ENCODE results near the gene PDE6G.

The PDE6G gene

GRCh38 chr17:81667754-81668153 lies 11.4 kb upstream of the PDE6G start:
- DNase-seq (ENCODE audit: insufficient read length, low spot score), result no peak
- TF ChIP-seq CTCF (IDR thresholded peaks at IDR 0.05; ENCODE audit: insufficient read depth, missing control alignments), result peak; percentile 81
- no peak for FAIRE-seq

GRCh38 chr17:81666342-81667191 lies 10.2 kb upstream of the PDE6G start, which contains the start of the genes CCDC137 and OXLD1:
Gene CCDC137 (plus strand): TSS chr17:81666737. CDS start chr17:81666767, 30 bp downstream.
Gene OXLD1 (minus strand): TSS chr17:81666605. CDS start chr17:81666577, 28 bp downstream.
- TF ChIP-seq CTCF (IDR thresholded peaks at IDR 0.05; ENCODE audit: insufficient read depth, missing control alignments), result no peak
- peak; percentile 98 for DNase-seq (ENCODE audit: insufficient read length, low spot score)
- no peak for FAIRE-seq

GRCh38 chr17:81666092-81666341 lies 9.7 kb upstream of the PDE6G start:
- DNase-seq (ENCODE audit: insufficient read length, low spot score) (no peak), FAIRE-seq (no peak)
- TF ChIP-seq CTCF (IDR thresholded peaks at IDR 0.05; ENCODE audit: insufficient read depth, missing control alignments), result no peak

GRCh38 chr17:81665205-81666091 lies 9.1 kb upstream of the PDE6G start:
- no peak for DNase-seq (ENCODE audit: insufficient read length, low spot score)
- no peak for FAIRE-seq
- no peak for TF ChIP-seq CTCF (IDR thresholded peaks at IDR 0.05; ENCODE audit: insufficient read depth, missing control alignments)

- no peak for TF ChIP-seq CTCF (IDR thresholded peaks at IDR 0.05; ENCODE audit: insufficient read depth, missing control alignments)
- FAIRE-seq, result no peak
- no peak for DNase-seq (ENCODE audit: insufficient read length, low spot score)
These were observed 7.7 kb upstream of the PDE6G start for GRCh38 chr17:81664051-81664470.

- no peak for FAIRE-seq
These were observed 5.7 kb upstream of the PDE6G start for GRCh38 chr17:81662002-81662401.

More at GRCh38 chr17:81662002-81662401, 5.7 kb upstream of the PDE6G start:
- no peak for TF ChIP-seq CTCF (IDR thresholded peaks at IDR 0.05; ENCODE audit: insufficient read depth, missing control alignments)
- no peak for DNase-seq (ENCODE audit: insufficient read length, low spot score)
